Mesenteric fat pad (tissue), 1 donor: Measurements from ENCODE around the gene SEC62. TPM values are rescaled to one million over a fixed set of nuclear protein-coding genes. Genes with fewer than 3 reads are reported as not detected.

Experiments used
- DNase-seq: peaks from one replicate; pipeline ENCODE4 v3.0.0-alpha.2; 2020; ENCODE audit warnings: low spot score
- total RNA-seq: library from RNA; stranded (reverse); fragmentation: NEBNext Ultra II Directional; extraction: Animal tissue kit (Norgen Biotek cat#: 25700); gene quantifications from one replicate; pipeline ENCODE4 v1.2.1, GENCODE V29; 2021
- donor health status: DM: yes; HTN: yes; CAD: no.

Gene SEC62
- total RNA-seq, 1 donor from 2014 or later = 158 TPM

DNA sequence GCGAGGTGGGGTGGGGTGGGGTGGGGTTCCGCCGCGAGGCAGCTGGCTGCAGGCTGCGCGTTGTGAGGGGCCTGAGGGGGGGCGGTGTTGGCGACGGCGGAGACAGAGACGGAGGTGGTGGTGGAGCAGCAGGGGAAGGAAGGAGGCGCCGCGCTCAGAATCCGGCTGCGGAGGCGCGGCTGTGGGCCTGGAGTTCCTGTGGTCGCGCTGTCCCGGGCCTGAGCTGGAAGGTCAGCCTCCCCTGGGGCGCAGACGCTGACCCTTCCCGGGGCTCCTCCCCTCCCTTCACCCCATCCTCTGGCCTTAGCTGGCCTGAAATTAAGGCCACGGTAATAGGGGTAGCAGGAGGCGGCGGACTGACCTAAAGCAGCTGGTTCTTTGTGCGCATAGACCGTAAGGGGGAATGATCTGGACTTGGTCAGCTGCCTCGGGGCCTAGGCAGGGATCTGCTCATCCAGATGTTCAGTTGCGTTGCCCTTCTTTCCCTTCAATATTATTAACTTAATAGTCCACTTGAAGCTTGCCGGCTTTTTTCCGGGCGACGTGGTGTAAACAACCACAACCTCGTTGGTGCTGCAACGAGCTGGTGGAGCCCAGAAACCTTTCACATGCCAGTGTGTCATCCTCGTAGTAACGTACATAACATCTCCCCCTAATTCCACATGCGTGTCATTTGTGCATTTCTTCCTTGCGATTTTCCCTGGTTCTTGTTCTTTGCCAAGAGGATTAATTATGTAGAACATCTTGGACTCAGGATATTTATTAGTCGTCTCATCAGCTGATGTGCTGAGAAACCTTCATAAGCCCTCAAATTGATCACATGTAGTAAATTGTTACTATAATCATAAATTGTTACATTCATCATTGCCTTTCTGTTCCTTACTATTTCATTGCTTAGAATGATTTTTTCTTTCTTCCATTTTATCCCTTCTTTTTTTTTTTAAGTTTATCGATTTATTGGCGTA is 626 bp downstream of the SEC62 start:
- no peak for DNase-seq

DNA sequence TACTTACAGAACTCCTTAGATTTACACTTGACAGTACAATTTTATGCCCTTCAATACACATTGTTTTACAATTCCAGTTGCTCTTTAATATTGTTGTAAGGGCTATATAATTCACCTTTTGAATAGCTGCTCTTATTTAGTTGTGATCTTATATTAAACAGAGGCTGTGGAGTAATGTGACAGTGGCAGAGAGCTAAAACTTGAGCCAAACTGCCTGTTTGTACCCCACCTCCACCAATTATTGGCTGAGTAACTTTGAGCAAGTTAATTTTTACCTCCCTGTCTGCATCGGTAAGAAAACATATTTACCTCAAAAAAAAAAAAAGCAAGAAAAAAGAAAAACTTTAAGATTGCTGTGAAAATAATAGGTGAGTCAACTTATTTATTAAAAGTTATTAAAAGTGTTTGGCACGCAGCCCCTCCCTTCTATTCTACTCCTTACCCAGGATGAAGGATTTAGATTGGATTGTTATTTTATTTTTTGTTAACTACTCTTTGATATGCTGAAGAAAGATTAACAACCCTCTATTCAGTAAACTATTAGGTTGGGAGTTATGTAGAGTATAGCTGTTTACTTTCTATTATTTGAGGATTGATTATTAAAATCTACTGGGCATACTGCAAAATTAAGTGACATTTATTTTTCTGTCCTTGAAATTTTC is 1.7 kb downstream of the SEC62 start:
- DNase-seq = no peak

DNA sequence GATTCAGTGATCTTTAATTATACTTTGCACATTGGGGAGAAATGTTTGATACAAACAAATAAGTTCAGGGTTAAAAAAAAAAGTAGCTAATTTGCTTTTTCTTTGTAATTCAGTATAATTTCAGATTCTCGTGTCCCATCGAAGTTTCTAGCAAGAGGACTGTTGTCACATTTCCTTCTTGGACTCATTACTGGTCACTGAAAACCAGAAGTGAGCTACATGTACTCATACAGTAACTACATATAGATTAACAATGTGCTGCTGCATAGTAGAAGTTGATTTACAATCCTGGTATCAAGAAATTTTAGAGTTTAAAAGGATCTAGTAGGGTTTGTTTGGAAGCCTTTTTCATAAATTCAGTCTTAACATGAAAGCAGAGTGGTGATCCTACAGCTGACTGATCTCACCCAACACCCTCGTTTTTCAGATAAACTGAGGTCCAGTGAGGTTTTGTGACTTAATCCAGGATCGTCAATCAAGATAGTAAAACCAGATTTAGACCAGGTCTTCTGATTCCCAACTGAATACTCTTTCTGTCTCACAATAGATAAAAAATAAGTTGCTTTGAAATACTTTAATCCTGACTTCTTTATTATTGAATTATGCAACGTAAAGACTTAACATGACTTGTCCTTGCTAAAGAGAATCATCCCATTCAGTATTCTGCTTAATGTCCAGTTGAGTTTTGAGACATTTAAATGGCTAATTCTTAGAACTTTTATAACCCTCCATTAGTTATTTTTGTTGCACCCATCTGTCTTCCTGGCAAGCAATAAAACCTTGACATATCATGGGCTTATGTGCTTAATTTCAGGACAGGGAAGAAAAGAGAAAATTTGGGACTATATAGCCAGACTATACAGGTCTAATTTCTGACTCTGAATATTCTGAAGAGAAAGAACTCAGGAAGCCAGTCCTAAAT is 2.8 kb downstream of the SEC62 start:
- DNase-seq = no peak

DNA sequence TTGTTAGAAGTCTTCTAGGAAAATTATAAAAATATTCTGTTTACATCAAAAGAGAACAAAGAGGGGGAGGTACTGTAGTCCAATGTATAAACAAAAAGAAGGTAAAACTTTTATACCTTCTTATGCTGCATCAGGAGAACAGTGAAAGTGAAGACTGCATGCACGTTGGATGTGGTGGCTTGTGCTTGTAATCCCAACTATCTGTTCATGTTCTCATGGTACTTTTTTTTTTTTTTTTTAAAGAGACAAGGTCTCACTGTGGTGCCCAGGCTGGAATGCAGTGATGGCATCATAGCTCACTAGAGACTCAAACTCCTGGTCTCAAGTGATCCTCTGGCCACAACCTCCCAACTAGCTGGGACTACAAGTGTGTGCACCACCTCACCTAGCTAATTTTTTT is 4.2 kb downstream of the SEC62 start:
- DNase-seq = no peak

- no peak for DNase-seq
Observed at GRCh38 chr3:169971522-169971921, 4.9 kb downstream of the SEC62 start.

GRCh38 chr3:169980055-169980454 is 13.4 kb downstream of the SEC62 start:
- DNase-seq = no peak

- no peak for DNase-seq
Observed at GRCh38 chr3:169984292-169984691, 17.7 kb downstream of the SEC62 start.

- DNase-seq = no peak
Observed at GRCh38 chr3:169990431-169990830, 23.8 kb downstream of the SEC62 start.

DNA sequence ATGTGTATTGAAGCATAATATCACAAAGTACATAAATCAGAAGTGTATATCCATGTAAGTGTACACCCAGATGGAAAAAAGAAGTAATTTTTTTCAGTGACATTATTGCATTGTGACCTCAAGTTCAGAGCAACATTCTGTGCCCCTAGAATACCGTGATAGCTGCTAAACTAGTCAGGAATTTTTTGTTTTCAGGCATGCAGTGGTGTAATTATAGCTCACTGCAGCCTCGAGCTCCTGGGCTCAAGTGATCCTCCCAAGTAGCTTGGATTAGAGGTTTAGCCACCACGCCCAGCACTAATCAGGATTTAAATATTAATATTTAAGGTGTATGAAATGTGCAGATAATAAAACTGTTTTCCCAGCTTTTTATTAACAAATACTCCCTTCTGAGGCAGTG is 25.5 kb downstream of the SEC62 start:
- no peak for DNase-seq

- no peak for DNase-seq
Observed at GRCh38 chr3:169992781-169993180, 26.2 kb downstream of the SEC62 start.

DNA sequence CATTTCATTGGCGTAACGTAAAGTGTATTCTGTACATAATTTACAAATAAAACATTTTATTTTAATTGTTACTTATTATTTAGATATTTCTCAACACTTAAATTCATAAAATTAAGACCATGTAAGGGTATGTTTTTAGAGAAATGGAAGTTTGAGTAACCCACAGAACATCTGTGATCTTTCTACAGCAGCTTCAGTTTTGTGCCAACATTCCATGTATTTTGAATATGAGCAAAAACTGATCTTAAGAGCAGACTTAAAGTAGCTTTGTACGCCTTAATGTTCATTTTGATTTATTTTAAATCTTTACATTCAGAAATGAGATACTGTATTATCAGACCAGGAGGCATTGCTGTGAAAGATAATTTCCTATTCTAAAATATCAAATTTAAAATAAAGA is 27.2 kb downstream of the SEC62 start:
- DNase-seq = no peak

DNA sequence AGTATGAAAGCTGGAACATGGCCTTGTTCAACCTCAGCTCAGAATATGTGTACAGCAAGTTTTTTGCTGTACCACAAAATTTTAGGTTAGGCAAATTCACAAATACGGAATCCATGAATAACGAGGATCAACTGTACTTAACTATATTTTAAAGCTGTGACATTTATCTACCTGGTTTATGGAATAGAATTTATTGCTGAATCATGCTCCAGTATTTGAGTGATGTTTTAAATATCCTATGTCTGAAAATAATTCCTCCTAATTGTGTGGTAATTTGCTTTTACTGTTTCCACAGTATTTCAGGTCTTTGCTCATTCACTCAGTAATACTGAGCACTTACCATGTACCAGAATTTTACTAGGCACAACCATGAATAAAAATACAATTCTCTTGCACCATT is 29.5 kb downstream of the SEC62 start:
- no peak for DNase-seq

DNA sequence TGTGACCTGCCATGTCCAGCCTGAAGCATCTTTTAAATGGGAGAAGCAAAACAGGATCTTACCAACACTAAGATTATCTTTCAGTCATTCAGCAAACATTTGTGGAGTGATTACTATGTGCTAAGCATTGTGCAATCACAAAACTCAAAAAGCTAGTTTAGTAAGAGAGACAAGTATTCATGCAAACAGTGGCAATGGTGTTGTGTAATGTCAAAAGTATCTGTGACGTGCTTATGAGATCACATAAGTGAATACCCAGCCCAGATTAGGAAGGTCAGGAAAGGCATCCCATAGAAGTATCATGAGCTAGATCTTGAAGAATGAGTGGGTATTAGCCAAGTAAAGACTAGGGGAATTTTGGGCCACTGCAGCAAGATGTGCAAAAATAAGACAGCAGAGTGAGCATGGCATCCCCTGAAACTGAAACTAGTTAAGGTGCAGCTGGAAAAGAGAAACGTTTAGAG is 32.1 kb downstream of the SEC62 start:
- no peak for DNase-seq

DNA sequence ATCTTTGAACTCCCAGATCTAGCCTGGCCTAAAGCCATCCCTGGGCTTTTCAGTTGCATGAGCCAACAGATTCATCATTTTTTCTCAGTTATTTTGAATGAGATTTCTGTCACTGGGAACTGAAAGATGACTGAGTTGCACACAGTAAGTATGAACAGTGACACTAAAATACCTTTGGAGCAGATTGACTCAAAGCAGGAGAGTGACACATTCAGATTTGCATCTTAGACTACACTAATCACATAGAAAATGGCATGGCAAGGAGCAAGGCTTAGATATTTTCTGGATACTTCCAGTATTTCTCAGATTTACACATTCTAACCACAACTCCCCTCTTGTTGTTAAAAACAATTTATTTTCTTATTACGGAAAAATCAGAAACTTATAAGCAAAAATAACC is 32.8 kb downstream of the SEC62 start:
- DNase-seq = no peak

- no peak for DNase-seq
Observed at GRCh38 chr3:170000051-170000450, 33.4 kb downstream of the SEC62 start.

- DNase-seq = no peak
Observed at GRCh38 chr3:170002231-170002630, 35.6 kb downstream of the SEC62 start.

DNA sequence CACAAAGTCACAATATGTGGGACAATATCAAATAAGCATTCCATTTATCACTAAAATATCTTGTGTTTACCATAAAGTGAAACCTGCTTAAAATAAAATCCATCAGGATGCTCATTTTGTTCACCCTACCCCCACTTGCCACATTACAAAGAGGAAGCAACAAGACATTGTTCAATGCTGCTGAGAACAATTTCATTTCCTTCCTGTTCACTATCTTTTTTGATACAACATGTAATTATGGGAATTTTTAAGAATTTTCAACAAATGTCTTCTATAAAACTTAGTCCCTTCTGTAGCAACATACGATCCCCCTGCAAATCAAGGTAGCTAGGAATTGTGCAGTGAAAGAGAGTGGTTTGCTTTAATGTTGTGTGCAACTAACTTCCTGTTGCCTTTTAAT is 36.3 kb downstream of the SEC62 start:
- no peak for DNase-seq

DNA sequence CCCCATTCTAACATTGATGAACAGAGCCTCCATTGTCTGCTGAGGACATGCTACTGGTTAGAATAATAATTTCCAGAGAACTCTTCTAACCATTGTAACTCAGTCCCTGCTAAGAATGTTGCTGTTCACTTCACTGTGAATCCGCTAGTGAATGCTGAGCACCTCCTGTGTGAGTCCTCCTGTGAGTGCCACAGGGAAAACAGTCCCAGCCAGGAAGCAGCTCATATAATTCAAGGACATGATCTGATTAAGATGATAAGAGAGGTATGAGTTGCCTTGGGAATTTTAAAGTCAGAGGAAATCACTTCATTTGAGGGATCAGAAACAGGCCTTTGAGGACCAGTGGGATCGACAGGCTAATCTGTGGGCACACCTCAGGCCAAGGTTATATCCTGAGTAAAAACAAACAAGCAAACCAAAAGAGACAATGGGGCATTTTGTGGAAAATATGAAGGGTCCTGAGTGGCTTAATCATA is 37.3 kb downstream of the SEC62 start:
- DNase-seq = no peak

DNA sequence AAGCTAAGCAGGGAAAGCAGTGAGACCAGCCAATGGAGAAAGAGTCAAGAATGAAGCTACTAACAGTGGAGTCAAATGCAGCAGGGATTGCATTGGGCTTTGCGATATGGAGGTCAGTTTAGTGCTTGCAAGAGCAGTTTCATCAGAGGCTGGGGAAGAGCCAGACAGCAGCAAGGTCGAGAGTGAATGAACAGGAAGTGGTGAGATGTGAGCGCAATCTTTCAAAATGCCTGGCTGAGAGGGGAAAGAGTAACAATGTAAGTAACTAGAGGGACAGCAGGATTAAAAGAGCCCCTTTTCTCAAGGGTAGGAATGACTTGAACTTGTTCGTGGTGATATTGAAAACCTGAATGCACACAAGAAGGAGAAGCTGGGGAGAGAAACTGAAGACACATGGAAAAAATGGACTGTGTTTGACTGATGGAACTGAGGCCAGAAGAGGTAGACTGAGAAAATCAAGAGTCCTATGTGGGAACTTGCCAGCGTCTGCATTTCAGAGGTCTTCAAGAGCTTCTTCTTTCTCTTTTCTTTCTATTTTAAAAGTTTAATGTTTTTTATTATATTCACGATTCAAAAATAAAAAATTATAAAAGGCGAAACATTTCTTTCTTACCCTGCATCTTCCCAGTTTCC is 40.5 kb downstream of the SEC62 start:
- no peak for DNase-seq

DNA sequence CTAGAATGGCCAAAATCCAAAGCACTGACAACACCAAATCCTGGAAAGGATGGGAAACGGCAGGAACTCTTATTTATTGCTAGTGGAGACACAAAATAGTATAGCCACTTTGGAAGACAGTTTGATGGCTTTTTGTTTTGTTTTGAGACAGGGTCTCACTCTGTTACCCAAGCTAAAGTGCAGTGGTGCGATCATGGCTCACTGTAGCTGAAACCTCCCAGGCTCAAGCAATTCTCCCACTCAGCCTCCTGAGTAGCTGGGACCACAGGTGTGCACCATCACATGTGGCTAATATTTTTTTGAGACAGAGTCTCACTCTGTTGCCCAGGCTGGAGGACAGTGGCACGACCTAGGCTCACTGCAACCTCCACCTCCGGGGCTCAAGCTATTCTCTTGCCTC is 43.9 kb downstream of the SEC62 start:
- no peak for DNase-seq
